Measurements from ENCODE around the gene ABTB2. TPM values are rescaled to one million over a fixed set of nuclear protein-coding genes. Genes with fewer than 3 reads are reported as not detected.

ABTB2 gene
- total RNA-seq, 4 donors from 2014 or later: 7.1 to 9.3 (median 7.7) TPM

- no peak for DNase-seq (ENCODE audit: low spot score in 2 of 2)
- WGBS, 2 donors: 72 to 82% methylated on average over 3 of the region's 3 CpGs
- Histone ChIP-seq H3K27me3 (no peaks in the 10 kb centered on the region), H3K36me3 (no peaks in the 10 kb centered on the region), H3K4me3 (no peak overlapping the region), H3K27ac (peak overlapping the region in 1 of 4 donors; percentile 57), H3K9me3 (no peaks in the 10 kb centered on the region), H3K4me1 (peaks cover 0 to 43% (median 22%) of the 10 kb centered on the region in 4 donors)
- no peak for TF ChIP-seq POLR2A (IDR thresholded peaks at IDR 0.05)
- TF ChIP-seq EP300 (IDR thresholded peaks at IDR 0.05): no peak
- TF ChIP-seq CTCF (IDR thresholded peaks at IDR 0.05): no peak
Observed at GRCh38 chr11:34341096-34341495, 16.7 kb downstream of the ABTB2 start.

- peaks cover 0 to 38% (median 18%) of the 10 kb centered on the region in 4 donors for H3K4me1 ChIP-seq
- TF ChIP-seq POLR2A (IDR thresholded peaks at IDR 0.05): no peak
- TF ChIP-seq CTCF (IDR thresholded peaks at IDR 0.05): no peak
- no peak for TF ChIP-seq EP300 (IDR thresholded peaks at IDR 0.05)
- no peak for DNase-seq (ENCODE audit: low spot score in 2 of 2)
- no peaks in the 10 kb centered on the region for H3K27me3 ChIP-seq
- no peak overlapping the region for H3K4me3 ChIP-seq
- 93 to 100% methylated on average over 1 of the region's 1 CpG for WGBS, 2 donors
- no peak overlapping the region for H3K27ac ChIP-seq
- H3K9me3 ChIP-seq: no peaks in the 10 kb centered on the region
- H3K36me3 ChIP-seq: no peaks in the 10 kb centered on the region
Observed at GRCh38 chr11:34340653-34341052, 17.2 kb downstream of the ABTB2 start.

GRCh38 chr11:34339149-34340064 is 18.4 kb downstream of the ABTB2 start:
- no peaks in the 10 kb centered on the region for H3K9me3 ChIP-seq
- H3K4me1 ChIP-seq: peaks cover 0 to 29% (median 9%) of the 10 kb centered on the region in 4 donors
- no peak for TF ChIP-seq POLR2A (IDR thresholded peaks at IDR 0.05)
- TF ChIP-seq EP300 (IDR thresholded peaks at IDR 0.05): no peak
- no peak for TF ChIP-seq CTCF (IDR thresholded peaks at IDR 0.05)
- no peak overlapping the region for H3K4me3 ChIP-seq
- DNase-seq (ENCODE audit: low spot score in 2 of 2): no peak
- H3K36me3 ChIP-seq: no peaks in the 10 kb centered on the region
- WGBS, 2 donors: 81 to 90% methylated on average over 7 of the region's 7 CpGs
- H3K27ac ChIP-seq: no peak overlapping the region
- no peaks in the 10 kb centered on the region for H3K27me3 ChIP-seq

GRCh38 chr11:34337016-34337415 is 20.8 kb downstream of the ABTB2 start:
- Histone ChIP-seq H3K27me3 (no peaks in the 10 kb centered on the region), H3K9me3 (no peaks in the 10 kb centered on the region), H3K4me1 (peaks cover 0 to 14% (median 7%) of the 10 kb centered on the region in 4 donors), H3K4me3 (no peak overlapping the region), H3K27ac (no peak overlapping the region), H3K36me3 (no peaks in the 10 kb centered on the region)
- DNase-seq (ENCODE audit: low spot score in 2 of 2): no peak
- TF ChIP-seq CTCF (IDR thresholded peaks at IDR 0.05): no peak
- no peak for TF ChIP-seq EP300 (IDR thresholded peaks at IDR 0.05)
- TF ChIP-seq POLR2A (IDR thresholded peaks at IDR 0.05): no peak
- 92 to 98% methylated on average over 7 of the region's 7 CpGs for WGBS, 2 donors

DNA sequence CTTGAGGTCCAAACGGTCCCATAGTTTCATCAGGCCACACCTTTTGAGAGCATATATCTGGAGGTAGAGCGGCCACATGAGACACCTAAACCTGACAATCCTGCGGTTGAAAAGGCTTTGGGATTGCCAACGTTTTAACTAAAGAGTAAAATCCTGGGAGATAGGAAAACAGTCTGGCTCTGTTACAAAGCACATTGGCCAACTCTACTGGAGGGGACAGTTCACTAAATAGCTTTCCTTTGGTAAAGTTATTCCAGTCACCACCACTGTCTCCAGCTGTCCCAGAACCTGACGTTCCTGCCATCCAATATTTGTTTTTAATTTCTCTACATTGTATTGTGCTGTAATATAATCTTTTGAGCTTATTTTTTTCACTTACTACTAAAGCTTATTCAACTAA is 22.0 kb downstream of the ABTB2 start:
- no peak for DNase-seq (ENCODE audit: low spot score in 2 of 2)
- Histone ChIP-seq H3K36me3 (no peaks in the 10 kb centered on the region), H3K4me3 (no peak overlapping the region), H3K27me3 (no peaks in the 10 kb centered on the region), H3K9me3 (no peaks in the 10 kb centered on the region), H3K4me1 (peaks cover 0 to 4% (median 0%) of the 10 kb centered on the region in 4 donors), H3K27ac (no peak overlapping the region)
- WGBS, 2 donors: 80 to 84% methylated on average over 5 of the region's 5 CpGs
- TF ChIP-seq CTCF (IDR thresholded peaks at IDR 0.05) (no peak), EP300 (IDR thresholded peaks at IDR 0.05) (no peak), POLR2A (IDR thresholded peaks at IDR 0.05) (no peak)

Measured in tibial nerve (tissue), 4 donors.